ENCODE data around the gene BOC.

DNA sequence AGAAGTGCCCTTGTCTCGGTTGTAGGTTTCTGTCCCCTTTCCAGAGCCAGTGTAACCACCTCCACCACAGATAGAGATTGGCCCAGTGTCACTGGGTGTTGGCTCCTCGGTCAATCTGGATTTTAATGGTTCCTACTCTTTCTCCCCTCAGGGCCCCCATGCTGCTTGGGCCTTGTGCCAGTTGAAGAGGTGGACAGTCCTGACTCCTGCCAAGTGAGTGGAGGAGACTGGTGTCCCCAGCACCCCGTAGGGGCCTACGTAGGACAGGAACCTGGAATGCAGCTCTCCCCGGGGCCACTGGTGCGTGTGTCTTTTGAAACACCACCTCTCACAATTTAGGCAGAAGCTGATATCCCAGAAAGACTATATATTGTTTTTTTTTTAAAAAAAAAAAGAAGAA lies 75.2 kb downstream of the BOC start:
- TF ChIP-seq CTCF (conservative IDR thresholded peaks at IDR 0.05; ENCODE audit: low read length) (no peak), EZH2phosphoT487 (IDR thresholded peaks at IDR 0.05; ENCODE audit: borderline replicate concordance, low read depth, low read length) (no peak)

All from OCI-LY7 (cell line).